Endothelial cell of umbilical vein (primary cell): Measurements from ENCODE around the gene GNG8.
A peak's percentile ranks its signal among the peaks of the same experiment; 100 is the strongest.

ENCODE experiments used
- EZH2 ChIP-seq: IDR thresholded peaks from 2 replicates; pipeline ENCODE4 v1.6.1; 2012; ENCODE audit warnings: borderline replicate concordance, low read depth, mild to moderate bottlenecking, moderate library complexity, low read length, inconsistent platforms; ENCODE audit not compliant: severe bottlenecking
- GATA2 ChIP-seq: IDR thresholded peaks from 2 replicates; pipeline ENCODE4 v1.7.0; 2011; ENCODE audit warnings: low read depth, mild to moderate bottlenecking, moderate library complexity, mixed read lengths, low read length; ENCODE audit not compliant: insufficient read length, insufficient read depth
- POLR2A ChIP-seq: IDR thresholded peaks from 2 replicates; pipeline ENCODE4 v1.6.1; 2012; ENCODE audit warnings: low read depth, mild to moderate bottlenecking, control low read depth, low read length
- TF ChIP-seq, protein P1 (sequence below): IDR thresholded peaks from 2 replicates; pipeline ENCODE4 v1.6.1; 2011; ENCODE audit not compliant: insufficient read depth, insufficient read length
- TF ChIP-seq, protein P2 (sequence below), 2 donors: IDR thresholded peaks; 1 replicate in 1 of 2; 2 replicates in 1 of 2; pipeline ENCODE4 v1.5.1; 2011; ENCODE audit warnings: low read length in 2 of 2, mild to moderate bottlenecking in 2 of 2, moderate library complexity in 2 of 2, control low read depth in 1 of 2, inconsistent platforms in 1 of 2, low read depth in 1 of 2; ENCODE audit not compliant: insufficient read depth in 1 of 2; ENCODE audit errors: extremely low read depth in 1 of 2

DNA sequence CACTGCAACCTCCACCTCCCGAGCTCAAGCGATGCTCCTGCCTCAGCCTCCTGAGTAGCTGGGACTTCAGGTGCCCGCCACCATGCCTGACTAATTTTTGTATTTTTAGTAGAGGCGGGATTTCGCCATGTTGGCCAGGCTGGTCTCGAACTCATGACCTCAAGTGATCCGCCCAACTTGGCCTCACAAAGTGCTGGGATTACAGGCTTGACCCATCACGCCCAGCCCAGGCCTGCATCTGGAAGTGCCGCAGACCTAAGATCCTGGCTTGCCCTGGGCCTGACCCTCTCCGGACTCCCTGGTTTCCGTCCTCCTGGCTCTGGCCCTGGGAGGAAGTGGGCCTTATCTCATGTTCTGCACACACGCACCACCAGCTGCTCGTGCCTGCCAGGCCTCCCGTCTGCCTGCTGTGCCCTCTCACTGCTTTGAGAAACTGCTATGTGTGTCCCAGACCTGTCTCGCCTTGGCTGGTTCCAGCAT is 6.4 kb downstream of the GNG8 start:
- TF ChIP-seq, protein P1, sequence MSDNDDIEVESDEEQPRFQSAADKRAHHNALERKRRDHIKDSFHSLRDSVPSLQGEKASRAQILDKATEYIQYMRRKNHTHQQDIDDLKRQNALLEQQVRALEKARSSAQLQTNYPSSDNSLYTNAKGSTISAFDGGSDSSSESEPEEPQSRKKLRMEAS = no peak
- no peak for TF ChIP-seq EZH2
- TF ChIP-seq, protein P2, sequence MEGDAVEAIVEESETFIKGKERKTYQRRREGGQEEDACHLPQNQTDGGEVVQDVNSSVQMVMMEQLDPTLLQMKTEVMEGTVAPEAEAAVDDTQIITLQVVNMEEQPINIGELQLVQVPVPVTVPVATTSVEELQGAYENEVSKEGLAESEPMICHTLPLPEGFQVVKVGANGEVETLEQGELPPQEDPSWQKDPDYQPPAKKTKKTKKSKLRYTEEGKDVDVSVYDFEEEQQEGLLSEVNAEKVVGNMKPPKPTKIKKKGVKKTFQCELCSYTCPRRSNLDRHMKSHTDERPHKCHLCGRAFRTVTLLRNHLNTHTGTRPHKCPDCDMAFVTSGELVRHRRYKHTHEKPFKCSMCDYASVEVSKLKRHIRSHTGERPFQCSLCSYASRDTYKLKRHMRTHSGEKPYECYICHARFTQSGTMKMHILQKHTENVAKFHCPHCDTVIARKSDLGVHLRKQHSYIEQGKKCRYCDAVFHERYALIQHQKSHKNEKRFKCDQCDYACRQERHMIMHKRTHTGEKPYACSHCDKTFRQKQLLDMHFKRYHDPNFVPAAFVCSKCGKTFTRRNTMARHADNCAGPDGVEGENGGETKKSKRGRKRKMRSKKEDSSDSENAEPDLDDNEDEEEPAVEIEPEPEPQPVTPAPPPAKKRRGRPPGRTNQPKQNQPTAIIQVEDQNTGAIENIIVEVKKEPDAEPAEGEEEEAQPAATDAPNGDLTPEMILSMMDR (IDR thresholded peaks at IDR 0.05; ENCODE audit: extremely low read depth in 1 of 2, insufficient read depth in 1 of 2, low read depth in 1 of 2, low read length in 2 of 2) = no peak
- no peak for TF ChIP-seq POLR2A
- TF ChIP-seq GATA2 = peak; percentile 42
